HG02840 (cell line): ENCODE measurements around the gene ATP8A2.

Source experiments
- ATAC-seq: cut with Tn5 transposase; IDR thresholded peaks from one replicate; pipeline ENCODE4 v1.9.1; 2021; ENCODE audit warnings: mild to moderate bottlenecking, moderate library complexity, moderate number of reproducible peaks; ENCODE audit not compliant: unreplicated experiment, low FRiP score

The ATP8A2 gene

GRCh38 chr13:25380741-25381324 lies 9.1 kb downstream of the ATP8A2 start:
- ATAC-seq, result no peak

DNA sequence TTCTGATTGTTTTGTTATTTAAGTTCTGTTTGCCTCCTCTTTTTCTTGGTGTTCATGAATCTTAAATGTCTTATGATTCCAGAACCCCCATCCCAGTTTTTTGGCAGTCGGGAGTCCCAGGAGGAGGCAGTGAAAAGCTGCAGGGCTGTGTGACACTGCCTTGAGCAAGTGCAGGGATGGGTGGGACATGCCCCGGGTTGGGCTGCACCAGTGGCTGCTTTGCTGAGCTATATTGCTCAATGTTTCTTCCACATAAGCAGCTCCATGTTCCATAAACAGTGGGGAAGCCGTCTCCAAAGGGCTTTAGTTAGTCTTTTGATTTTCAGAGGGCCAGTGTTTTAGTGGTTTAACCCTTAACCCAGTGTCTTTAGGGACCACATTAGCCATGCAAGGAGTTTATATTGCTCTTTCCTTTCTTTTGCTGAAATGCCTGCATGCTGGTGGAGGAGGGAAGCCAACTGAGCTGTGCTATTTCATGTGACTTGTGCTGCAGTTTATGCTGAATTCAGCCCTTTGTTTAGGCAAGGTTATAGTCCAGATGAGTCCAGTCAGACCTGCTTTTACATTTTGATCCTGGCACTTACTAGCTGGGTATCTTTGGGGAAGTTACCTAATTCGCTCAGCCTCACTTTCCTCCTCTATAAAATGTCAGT lies 13.1 kb downstream of the ATP8A2 start:
- no peak for ATAC-seq

DNA sequence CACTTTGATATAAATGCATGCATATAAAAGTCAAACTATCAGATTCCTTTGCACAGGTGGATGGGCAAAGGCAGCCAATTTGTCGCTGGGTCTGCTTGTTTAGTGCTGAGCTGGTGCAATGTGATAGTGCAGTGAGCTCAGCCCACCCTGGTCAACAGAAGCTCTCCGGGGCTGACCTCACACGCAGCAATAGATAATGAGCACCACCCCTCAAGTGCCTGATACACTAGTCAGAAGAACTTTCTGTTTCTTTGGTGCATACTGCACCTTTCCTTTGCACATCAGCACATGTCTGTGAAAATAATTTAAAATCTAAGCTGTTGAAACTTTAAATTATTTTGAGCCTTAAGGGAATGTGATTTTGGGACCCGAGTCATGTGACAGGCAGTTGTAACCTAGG lies 20.2 kb downstream of the ATP8A2 start:
- no peak for ATAC-seq

GRCh38 chr13:25394402-25395060 lies 22.8 kb downstream of the ATP8A2 start:
- no peak for ATAC-seq

- no peak for ATAC-seq
Measured at GRCh38 chr13:25397763-25398162, 26.0 kb downstream of the ATP8A2 start.

DNA sequence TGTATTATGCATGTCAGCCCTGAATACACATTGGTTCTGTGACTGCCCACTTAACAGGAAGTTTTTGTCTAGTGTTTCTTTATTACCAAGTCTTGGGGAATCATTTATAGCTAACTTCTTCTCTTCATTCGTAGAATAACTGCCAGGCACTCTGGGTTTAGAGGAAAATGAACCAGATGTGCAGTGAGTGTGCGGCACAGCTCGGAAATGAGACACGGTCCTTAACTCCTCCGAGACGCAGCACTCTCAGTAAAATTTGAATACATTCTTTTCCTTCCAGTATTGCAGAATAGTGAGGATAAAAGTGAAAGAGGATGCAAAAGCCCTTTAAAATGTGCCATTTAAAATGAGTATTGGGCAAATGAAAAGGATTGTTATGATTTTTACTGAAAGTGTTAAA lies 29.2 kb downstream of the ATP8A2 start:
- ATAC-seq, result no peak

DNA sequence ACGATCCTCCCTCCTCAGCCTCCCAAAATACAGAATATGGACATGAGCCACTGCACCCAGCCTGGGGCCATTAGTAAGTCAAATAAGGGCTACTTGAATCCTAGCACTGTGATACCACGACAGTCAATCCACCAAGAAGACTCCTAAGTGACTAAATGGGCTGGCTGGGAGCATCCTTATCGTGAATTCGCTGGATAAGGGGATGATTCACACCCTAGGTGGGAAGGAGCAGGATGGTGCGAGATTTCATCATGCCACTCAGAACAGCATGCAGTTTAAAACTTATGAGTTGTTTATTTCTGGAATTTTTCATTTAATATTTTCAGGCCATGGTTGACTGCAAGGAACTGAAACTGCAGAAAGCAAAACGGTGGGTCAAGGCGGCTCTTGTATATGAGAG lies 30.2 kb downstream of the ATP8A2 start:
- no peak for ATAC-seq

DNA sequence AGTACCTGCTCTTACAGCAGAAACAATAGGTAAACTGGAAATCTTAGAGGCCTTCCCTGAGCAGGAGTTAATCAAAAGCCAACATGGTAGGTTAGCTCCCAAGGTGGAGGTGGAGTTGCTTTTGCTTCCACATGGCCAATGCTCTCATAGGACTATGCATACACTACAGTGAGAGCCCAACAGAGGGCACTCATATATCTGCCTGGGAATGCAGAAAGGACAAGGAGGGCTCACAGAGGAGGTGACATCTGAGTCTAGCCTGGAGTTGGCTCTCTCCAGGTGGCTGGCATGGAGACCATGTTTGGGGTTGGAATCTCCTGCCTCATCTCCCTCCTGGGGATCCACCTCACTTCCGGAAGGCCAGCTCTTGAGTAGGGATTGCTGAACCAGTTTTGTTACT lies 34.6 kb downstream of the ATP8A2 start:
- ATAC-seq, result no peak

DNA sequence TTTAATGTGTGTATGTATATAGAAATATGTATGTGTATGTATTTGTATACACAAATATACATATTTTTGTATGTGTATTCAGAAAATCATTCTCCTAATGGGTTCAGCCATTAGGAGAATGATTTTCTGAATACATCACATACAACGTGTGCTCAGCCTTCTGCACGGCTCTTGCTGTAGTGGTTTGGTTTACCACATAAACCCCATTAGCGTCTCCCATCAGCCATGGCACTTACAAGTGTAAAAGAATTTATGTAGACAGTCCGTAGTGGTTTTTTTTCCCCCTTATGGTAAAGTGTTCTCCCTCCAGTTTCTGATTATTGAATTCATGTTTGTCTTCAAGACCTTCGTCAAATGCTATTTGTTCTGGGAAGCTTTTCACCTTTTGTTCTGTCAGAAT lies 38.2 kb downstream of the ATP8A2 start:
- ATAC-seq, result no peak

GRCh38 chr13:25415241-25415640 lies 43.5 kb downstream of the ATP8A2 start:
- ATAC-seq, result no peak

DNA sequence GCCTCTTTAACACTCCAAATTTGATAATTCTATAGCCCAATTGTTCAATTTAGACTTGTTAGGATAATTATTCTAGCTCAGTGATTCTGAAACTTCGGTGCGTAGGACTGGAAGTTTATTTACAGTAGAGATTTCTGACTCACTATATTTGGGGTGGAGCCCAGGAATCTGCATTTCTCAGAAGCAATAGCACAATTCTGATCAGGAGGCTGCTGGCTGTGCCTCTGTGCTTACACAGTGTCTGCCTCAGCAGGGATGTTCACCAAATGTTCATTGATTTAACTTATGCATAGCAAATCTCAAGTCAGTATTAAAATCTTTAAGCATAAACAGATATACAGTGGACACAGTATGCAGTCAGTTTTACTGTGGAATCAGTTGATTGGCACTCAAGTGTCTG lies 45.8 kb downstream of the ATP8A2 start:
- ATAC-seq, result no peak

DNA sequence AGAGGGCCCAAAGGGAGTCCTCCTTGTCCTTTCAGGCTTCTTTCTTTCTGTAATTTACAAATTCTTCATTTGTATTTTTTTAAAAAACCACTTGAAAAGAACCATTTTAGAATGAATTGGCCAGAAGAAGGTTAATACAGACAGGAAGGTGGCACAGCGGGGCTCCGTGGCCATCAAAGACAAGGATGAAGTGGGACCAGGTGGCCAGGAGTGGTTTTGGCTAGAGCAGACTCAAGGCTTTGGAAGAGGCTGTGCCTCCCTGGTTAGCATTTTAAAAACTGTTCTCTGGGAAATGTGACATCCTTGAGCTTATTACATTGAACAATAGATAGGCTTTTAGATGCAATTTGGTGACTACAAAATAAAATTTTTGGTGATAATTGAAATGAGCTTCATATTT lies 48.4 kb downstream of the ATP8A2 start:
- no peak for ATAC-seq

GRCh38 chr13:25421612-25422011 lies 49.8 kb downstream of the ATP8A2 start:
- ATAC-seq, result no peak

GRCh38 chr13:25422153-25422552 lies 50.4 kb downstream of the ATP8A2 start:
- no peak for ATAC-seq

GRCh38 chr13:25423831-25424230 lies 52.1 kb downstream of the ATP8A2 start:
- no peak for ATAC-seq

DNA sequence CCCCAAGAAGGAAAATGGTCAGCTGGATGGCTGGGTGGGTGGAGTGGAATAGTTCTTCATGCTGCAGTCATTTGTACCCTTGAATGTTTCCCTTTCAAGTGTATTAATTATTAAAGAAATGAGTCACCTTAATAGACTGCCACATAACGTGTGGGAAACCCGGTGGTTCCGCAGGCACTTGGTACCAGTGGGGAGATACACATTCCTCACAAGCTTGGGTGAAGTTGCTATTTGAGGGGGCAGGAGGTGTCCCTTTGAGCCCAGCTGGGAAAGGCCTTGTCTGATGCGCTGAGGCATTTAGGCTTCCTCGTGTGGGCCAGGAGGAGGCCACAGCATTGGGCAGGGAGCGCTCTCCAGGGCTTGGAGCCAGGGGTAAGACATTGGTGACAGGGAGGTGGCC lies 57.7 kb downstream of the ATP8A2 start:
- no peak for ATAC-seq

- ATAC-seq, result no peak
Measured at GRCh38 chr13:25432691-25433090, 60.9 kb downstream of the ATP8A2 start.

- no peak for ATAC-seq
Measured at GRCh38 chr13:25440061-25440460, 68.3 kb downstream of the ATP8A2 start.

GRCh38 chr13:25446261-25446660 lies 74.5 kb downstream of the ATP8A2 start:
- ATAC-seq, result no peak

GRCh38 chr13:25447396-25447795 lies 75.6 kb downstream of the ATP8A2 start:
- ATAC-seq, result no peak

DNA sequence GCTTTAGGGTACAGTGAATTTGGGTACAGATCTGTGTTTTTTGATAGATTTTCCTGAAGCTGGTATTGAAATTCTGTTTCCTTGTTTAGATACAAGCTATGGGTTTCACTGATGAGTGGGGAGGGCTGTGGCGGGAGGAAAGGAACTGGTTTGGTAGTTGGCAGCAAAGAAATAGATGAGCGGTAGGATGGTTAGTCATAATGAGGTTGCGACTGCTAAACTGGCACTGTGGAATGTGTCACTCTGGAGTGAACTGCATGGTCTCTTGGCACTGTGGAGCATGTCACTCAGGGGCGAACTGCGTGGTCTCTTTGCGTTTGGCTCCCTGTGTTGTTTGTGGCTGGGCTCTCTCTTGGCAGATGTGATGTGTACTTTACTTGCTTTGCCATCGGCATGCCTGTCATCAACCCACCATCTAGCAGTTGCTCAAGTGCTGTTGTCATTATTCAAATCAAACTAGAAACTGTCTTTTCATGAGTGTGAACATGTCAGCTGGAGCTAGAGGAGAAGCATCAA lies 82.1 kb downstream of the ATP8A2 start:
- ATAC-seq, result no peak

GRCh38 chr13:25455146-25455545 lies 83.4 kb downstream of the ATP8A2 start:
- no peak for ATAC-seq
